SK-N-MC (cell line): ENCODE measurements around the gene GALR2.
"Not testable (repeated sequence)": the region's sequence is repeated elsewhere in the genome, so short reads cannot be mapped to it uniquely, and the experiment has no call there.

Experiments used
- DNase-seq: peaks from one replicate; pipeline ENCODE4 v3.0.0-alpha.2; 2011; ENCODE audit warnings: low read depth, low spot score
- H3K27ac ChIP-seq: fragments of 200-600 bp; sonication (generic); 2 replicates; pipeline ENCODE4 v1.5.1; 2016; ENCODE audit warnings: mixed run types
- H3K36me3 ChIP-seq: fragments of 200-600 bp; sonication (generic); 2 replicates; pipeline ENCODE4 v1.6.1; 2017; ENCODE audit warnings: antibody characterized with exemption, low read length, mixed read lengths; ENCODE audit not compliant: insufficient read depth
- H3K4me3 ChIP-seq: fragments of 200-600 bp; sonication (generic); 2 replicates; pipeline ENCODE4 v1.5.1; 2016
- H3K9ac ChIP-seq: fragments of 200-600 bp; sonication (generic); 2 replicates; pipeline ENCODE4 v1.8.0; 2017; ENCODE audit warnings: mixed run types, mixed read lengths; ENCODE audit not compliant: insufficient read length
- H3K9me3 ChIP-seq: fragments of 200-600 bp; sonication (generic); 2 replicates; pipeline ENCODE4 v1.6.1; 2017; ENCODE audit warnings: low read depth, mild to moderate bottlenecking, antibody characterized with exemption, low read length, moderate library complexity, mixed read lengths
- EZH2 ChIP-seq: fragments of 200-600 bp; sonication (generic); IDR thresholded peaks from one replicate; pipeline ENCODE4 v1.6.1; 2017; ENCODE audit warnings: antibody characterized with exemption
- FOXP2 ChIP-seq: optimal IDR thresholded peaks from 2 replicates; pipeline ENCODE3; 2011; ENCODE audit warnings: mild to moderate bottlenecking, moderate library complexity; ENCODE audit not compliant: insufficient read depth; ENCODE audit errors: extremely low read length, control extremely low read depth
- POLR2AphosphoS5 ChIP-seq: IDR thresholded peaks from 2 replicates; pipeline ENCODE4 v1.6.1; 2012; ENCODE audit warnings: mild to moderate bottlenecking, low read depth, low read length, borderline replicate concordance

Gene GALR2

GRCh38 chr17:76054112-76054476 lies 20.5 kb upstream of the GALR2 start:
- Histone ChIP-seq H3K27ac (no peak overlapping the region), H3K36me3 (peaks cover 75% of the 10 kb centered on the region), H3K9ac (no peak overlapping the region), H3K4me3 (no peak overlapping the region), H3K9me3 (no peaks in the 10 kb centered on the region)
- TF ChIP-seq POLR2AphosphoS5 (no peak), EZH2 (no peak), FOXP2 (no peak)
- DNase-seq, result no peak

GRCh38 chr17:76056882-76057281 lies 17.7 kb upstream of the GALR2 start:
- Histone ChIP-seq H3K9ac (no peak overlapping the region), H3K4me3 (no peak overlapping the region), H3K27ac (no peak overlapping the region), H3K36me3 (peaks cover 72% of the 10 kb centered on the region), H3K9me3 (no peaks in the 10 kb centered on the region)
- TF ChIP-seq FOXP2 (no peak), POLR2AphosphoS5 (no peak), EZH2 (no peak)
- DNase-seq, result no peak

- not testable (repeated sequence) for H3K4me3 ChIP-seq, H3K9me3 ChIP-seq, H3K9ac ChIP-seq, H3K27ac ChIP-seq, DNase-seq
- peaks cover 75% of the 10 kb centered on the region for H3K36me3 ChIP-seq
Observed at GRCh38 chr17:76058264-76058663, 16.3 kb upstream of the GALR2 start.

DNA sequence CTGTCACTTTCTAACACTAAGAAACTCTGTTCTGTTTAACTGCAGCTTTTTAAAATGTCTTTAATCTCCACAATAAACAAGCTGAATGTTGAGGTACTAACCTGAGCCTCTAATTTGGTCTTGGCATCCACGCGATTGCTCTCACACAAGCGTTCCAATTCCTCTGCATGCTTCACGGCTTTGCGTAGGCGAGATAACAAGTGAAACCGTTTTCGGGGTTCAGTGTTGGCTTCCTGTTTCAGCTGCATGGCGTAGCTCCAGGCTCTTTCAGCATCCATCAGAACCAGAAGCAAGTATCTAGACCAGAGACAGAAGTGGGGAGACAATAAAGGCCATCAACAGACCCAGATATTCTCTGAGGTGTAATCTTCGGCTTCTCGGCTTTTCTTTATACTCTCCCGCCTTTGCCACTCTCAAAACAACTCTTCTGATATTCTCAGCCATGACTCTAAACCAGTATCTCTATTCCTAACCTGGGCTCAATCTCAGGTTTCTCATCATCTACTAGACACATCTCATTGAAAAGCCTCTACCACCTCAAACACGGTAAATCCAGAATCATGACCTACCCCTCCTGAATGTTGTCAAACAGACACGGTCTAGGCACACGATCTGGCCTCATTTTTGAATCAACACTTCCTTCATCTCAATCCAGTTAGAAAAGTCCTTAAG lies 10.6 kb upstream of the GALR2 start:
- Histone ChIP-seq H3K36me3 (peaks cover 82% of the 10 kb centered on the region), H3K27ac (no peak overlapping the region), H3K9me3 (no peaks in the 10 kb centered on the region), H3K4me3 (no peak overlapping the region), H3K9ac (no peak overlapping the region)
- no peak for DNase-seq
- TF ChIP-seq FOXP2 (no peak), EZH2 (no peak), POLR2AphosphoS5 (no peak)

DNA sequence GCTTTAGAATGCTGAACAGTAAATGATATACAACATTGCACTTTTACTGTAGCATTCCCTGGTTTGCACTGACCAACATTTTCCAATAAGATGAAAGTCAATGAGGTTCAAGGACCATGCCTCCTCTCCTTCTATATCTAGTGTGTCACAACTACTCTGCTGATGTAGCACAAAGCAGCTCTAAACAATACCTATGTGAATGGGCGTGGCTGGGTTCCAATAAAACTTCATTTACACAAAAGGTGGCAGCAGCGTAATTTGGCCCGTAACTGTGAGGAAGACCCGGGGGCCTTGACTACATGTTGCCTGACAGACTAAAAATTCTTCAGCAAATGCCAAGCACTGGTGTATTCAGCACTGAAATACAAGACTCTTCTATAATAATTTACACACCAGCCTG lies 8.8 kb upstream of the GALR2 start:
- DNase-seq, result no peak
- no peaks in the 10 kb centered on the region for H3K9me3 ChIP-seq
- H3K27ac ChIP-seq, result no peak overlapping the region
- H3K4me3 ChIP-seq, result no peak overlapping the region
- no peak overlapping the region for H3K9ac ChIP-seq
- H3K36me3 ChIP-seq, result peaks cover 72% of the 10 kb centered on the region
- no peak for TF ChIP-seq POLR2AphosphoS5
- no peak for TF ChIP-seq EZH2
- TF ChIP-seq FOXP2, result no peak

- Histone ChIP-seq H3K9ac (peak overlapping the region; percentile 92), H3K9me3 (no peaks in the 10 kb centered on the region), H3K27ac (peak overlapping the region; percentile 62; the same call in 1 of the 2 replicates), H3K4me3 (peak overlapping the region; percentile 86), H3K36me3 (peaks cover 21% of the 10 kb centered on the region)
- TF ChIP-seq FOXP2 (no peak), POLR2AphosphoS5 (no peak), EZH2 (no peak)
- DNase-seq, result no peak
Observed at GRCh38 chr17:76071531-76072147, 2.9 kb upstream of the GALR2 start.

DNA sequence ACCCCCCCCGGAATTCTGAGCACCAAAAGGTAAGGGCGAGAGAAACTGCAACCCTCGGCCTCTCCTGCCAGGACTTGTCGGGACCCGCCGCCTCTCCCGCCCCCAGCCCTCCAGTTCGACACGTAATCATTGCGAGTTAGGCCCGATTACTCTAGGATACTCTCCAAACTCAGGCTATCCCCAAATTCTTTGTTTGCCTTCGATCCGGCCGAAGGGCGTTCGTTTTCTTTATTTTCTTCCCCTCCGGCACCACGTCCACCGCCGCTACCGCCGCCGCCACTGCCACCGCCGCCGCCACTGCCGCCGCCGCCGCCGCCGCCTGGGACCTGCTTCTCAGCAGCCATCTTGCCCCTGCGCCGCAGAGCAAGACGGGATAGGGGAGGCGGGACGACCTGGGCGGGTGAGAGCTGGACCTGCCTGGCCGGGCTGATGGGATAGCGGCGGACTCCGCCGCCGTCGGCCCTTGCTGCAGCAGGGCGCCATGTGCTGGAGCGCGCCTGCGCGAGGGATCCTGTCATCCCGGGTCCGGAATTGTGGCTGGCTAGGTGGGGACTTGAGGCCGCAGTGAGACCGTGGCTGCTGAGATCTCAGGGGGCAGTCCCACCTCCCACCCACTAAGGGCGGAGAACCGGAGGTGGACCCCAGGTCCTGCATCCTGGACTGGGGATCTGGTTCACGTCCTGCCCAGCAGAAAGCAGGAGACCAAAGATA lies 2.3 kb upstream of the GALR2 start, which contains the start of gene SRP68:
TSS of gene SRP68 (minus strand) at position 370 of the 711 bp plus-strand sequence. CDS start at position 344, 26 bp downstream.
- H3K9me3 ChIP-seq, result no peaks in the 10 kb centered on the region
- peak within 1 kb of the TSS; percentile 62; the same call in 1 of the 2 replicates for H3K27ac ChIP-seq
- no peak for DNase-seq
- H3K4me3 ChIP-seq, result peak within 1 kb of the TSS; percentile 86
- peak within 1 kb of the TSS; percentile 92 for H3K9ac ChIP-seq
- H3K36me3 ChIP-seq, result peaks cover 15% of the 10 kb centered on the region
- no peak for TF ChIP-seq FOXP2
- TF ChIP-seq POLR2AphosphoS5, result peak; percentile 88
- TF ChIP-seq EZH2, result no peak

DNA sequence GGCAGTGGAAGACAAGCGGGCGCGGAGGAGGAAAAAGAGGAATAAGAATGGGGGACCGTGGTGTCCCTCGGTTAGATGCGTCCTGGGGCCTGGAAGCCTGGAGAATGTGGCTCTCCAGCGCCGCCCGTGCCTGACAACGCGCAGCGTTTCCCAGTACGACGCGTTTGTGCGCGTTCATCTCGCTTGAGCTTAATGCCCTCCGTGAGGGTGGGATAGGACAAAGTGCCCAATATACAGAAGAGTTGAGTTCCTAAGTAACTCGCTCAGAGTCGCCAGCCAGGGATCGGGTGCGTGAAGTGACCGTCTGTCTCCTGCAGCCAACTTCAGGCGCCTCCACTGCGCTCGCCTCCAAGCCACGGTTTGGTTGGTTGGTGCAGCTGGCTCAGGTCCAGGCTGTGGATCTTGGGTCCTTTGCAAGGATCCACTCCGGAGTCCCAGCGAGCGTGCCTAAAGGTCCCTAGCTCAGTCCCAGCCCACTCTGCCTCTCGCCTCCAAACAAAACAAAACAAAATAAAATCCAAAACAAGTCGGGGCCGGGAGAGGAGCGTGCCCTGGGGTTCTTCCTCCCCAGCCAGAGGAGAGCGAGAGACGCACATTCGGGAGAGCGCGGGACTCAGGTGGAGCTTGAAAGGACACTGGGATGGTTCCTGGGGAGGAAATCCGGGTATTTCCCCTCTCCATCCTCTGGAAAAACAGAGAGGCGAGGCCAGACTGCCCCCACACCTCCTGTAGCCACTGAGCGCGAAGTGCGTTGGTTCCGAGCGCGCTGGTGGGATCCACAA lies 974 bp downstream of the GALR2 start:
- no peak for DNase-seq
- Histone ChIP-seq H3K36me3 (no peaks in the 10 kb centered on the region), H3K27ac (no peak overlapping the region), H3K9me3 (no peaks in the 10 kb centered on the region), H3K4me3 (no peak overlapping the region), H3K9ac (no peak overlapping the region)
- no peak for TF ChIP-seq FOXP2
- no peak for TF ChIP-seq EZH2
- TF ChIP-seq POLR2AphosphoS5, result no peak
